SK-N-SH (cell line): ENCODE results near the gene PMPCB.
"Not testable (repeated sequence)": the region's sequence is repeated elsewhere in the genome, so short reads cannot be mapped to it uniquely, and the experiment has no call there.

Experiments used
- CTCF ChIP-seq: fragments of 200-600 bp; sonication (generic); IDR thresholded peaks from 2 replicates; pipeline ENCODE4 v1.6.1; 2017; ENCODE audit warnings: antibody characterized with exemption, mild to moderate bottlenecking, moderate library complexity
- NRF1 ChIP-seq: IDR thresholded peaks from 2 replicates; pipeline ENCODE4 v1.6.1; 2012; ENCODE audit warnings: low read depth, mild to moderate bottlenecking, low read length
- TF ChIP-seq, protein P1 (sequence below): IDR thresholded peaks from 2 replicates; pipeline ENCODE4 v1.4.0; 2012; ENCODE audit warnings: low read depth, borderline replicate concordance

GRCh38 chr7:103253699-103254506 is 43.3 kb upstream of the PMPCB start:
- TF ChIP-seq CTCF, NRF1: not testable (repeated sequence)
- TF ChIP-seq, protein P1, sequence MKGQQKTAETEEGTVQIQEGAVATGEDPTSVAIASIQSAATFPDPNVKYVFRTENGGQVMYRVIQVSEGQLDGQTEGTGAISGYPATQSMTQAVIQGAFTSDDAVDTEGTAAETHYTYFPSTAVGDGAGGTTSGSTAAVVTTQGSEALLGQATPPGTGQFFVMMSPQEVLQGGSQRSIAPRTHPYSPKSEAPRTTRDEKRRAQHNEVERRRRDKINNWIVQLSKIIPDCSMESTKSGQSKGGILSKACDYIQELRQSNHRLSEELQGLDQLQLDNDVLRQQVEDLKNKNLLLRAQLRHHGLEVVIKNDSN = not testable (repeated sequence)
